GM21360 (cell line): Measurements from ENCODE around the gene PRCD.

Experiments used
- ATAC-seq: cut with Tn5 transposase; IDR thresholded peaks from one replicate; pipeline ENCODE4 v1.9.1; 2021; ENCODE audit warnings: mild to moderate bottlenecking, moderate library complexity; ENCODE audit not compliant: unreplicated experiment

The PRCD gene

GRCh38 chr17:76539631-76540271 is at the start of gene PRCD:
TSS of gene PRCD (plus strand) at chr17:76540044. CDS start at chr17:76540142, 98 bp downstream.
- no peak for ATAC-seq

- no peak for ATAC-seq
Measured at GRCh38 chr17:76490112-76490710, 49.6 kb upstream of the PRCD start.

- no peak for ATAC-seq
Measured at GRCh38 chr17:76491271-76492122, 48.3 kb upstream of the PRCD start.

GRCh38 chr17:76492123-76492988 is 47.5 kb upstream of the PRCD start:
- ATAC-seq: no peak

GRCh38 chr17:76492989-76493501 is 46.8 kb upstream of the PRCD start:
- no peak for ATAC-seq

GRCh38 chr17:76493505-76494167 is 46.2 kb upstream of the PRCD start:
- ATAC-seq: no peak

GRCh38 chr17:76495663-76496400 is 44.0 kb upstream of the PRCD start:
- no peak for ATAC-seq

- ATAC-seq: no peak
Measured at GRCh38 chr17:76496464-76496863, 43.4 kb upstream of the PRCD start.

GRCh38 chr17:76497699-76497978 is 42.2 kb upstream of the PRCD start:
- no peak for ATAC-seq

GRCh38 chr17:76497979-76498875 is 41.6 kb upstream of the PRCD start:
- no peak for ATAC-seq

- no peak for ATAC-seq
Measured at GRCh38 chr17:76498876-76499251, 41.0 kb upstream of the PRCD start.

GRCh38 chr17:76499267-76499667 is 40.6 kb upstream of the PRCD start:
- ATAC-seq: no peak

- no peak for ATAC-seq
Measured at GRCh38 chr17:76500074-76500746, 39.6 kb upstream of the PRCD start.

- peak; percentile 8 for ATAC-seq
Measured at GRCh38 chr17:76500747-76501017, 39.2 kb upstream of the PRCD start.

GRCh38 chr17:76501018-76501826 is 38.6 kb upstream of the PRCD start, which contains the start of gene RHBDF2:
TSS of gene RHBDF2 (minus strand) at chr17:76501423. CDS start at chr17:76481524, 19,899 bp downstream.
- peak; percentile 55 for ATAC-seq

GRCh38 chr17:76501827-76502307 is 38.0 kb upstream of the PRCD start:
- ATAC-seq: no peak
